Gastrocnemius medialis (tissue), 4 donors: Measurements from ENCODE around the gene ARHGEF7.

Experiments used
- POLR2A ChIP-seq, 2 donors: fragments of 450-650 bp; IDR thresholded peaks; one replicate each; pipeline ENCODE4 v1.6.1; 2017; ENCODE audit warnings: antibody characterized with exemption in 2 of 2, mild to moderate bottlenecking in 2 of 2, moderate library complexity in 2 of 2
- TF ChIP-seq, protein P1 (sequence below), 5 experiments: fragments of 450-650 bp in 3 of 5; fragments of 200-600 bp in 2 of 5; sonication (generic) in 2 of 5; IDR thresholded peaks in 4 of 5; conservative IDR thresholded peaks in 1 of 5; 1 replicate in 4 of 5; 2 replicates in 1 of 5; pipeline ENCODE4 v1.5.1; 2016 to 2019; ENCODE audit warnings: antibody characterized with exemption in 5 of 5, mild to moderate bottlenecking in 3 of 5, moderate library complexity in 3 of 5

DNA sequence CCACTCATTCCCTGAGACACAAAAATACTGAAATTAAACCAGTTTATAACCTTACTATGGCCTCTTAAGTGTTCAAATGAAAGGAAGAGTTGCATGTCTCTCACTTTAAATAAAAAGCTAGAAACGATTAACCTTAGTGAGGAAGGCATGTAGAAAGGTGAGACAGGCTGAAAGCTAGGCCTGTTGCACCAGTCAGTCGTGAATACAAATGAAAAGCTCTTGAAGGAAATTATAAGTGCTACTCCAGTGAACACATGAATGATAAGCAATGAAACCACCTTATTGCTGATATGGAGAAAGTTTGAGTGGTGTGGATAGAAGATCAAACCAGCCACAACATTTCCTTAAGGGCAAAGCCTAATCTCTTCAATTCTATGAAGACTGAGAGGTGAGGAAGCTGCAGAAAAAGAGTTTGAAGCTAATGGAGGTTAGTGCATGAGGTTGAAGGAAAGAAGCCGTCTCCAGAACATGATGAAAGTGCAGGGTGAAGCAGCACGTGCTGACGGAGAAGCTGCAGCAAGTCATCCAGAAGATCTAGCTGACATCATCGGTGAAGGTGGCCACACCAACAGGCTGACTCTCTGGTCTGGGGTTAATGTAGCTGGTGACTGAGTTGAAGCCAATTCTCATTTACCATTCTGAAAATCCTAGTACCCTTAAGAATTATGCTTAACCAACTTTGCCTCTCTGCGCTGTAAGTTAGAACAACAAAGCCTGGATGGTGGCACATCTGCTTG is 110.9 kb downstream of the ARHGEF7 start:
- TF ChIP-seq, protein P1, sequence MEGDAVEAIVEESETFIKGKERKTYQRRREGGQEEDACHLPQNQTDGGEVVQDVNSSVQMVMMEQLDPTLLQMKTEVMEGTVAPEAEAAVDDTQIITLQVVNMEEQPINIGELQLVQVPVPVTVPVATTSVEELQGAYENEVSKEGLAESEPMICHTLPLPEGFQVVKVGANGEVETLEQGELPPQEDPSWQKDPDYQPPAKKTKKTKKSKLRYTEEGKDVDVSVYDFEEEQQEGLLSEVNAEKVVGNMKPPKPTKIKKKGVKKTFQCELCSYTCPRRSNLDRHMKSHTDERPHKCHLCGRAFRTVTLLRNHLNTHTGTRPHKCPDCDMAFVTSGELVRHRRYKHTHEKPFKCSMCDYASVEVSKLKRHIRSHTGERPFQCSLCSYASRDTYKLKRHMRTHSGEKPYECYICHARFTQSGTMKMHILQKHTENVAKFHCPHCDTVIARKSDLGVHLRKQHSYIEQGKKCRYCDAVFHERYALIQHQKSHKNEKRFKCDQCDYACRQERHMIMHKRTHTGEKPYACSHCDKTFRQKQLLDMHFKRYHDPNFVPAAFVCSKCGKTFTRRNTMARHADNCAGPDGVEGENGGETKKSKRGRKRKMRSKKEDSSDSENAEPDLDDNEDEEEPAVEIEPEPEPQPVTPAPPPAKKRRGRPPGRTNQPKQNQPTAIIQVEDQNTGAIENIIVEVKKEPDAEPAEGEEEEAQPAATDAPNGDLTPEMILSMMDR (IDR thresholded peaks at IDR 0.05 in 4 of 5, conservative IDR thresholded peaks at IDR 0.05 in 1 of 5): no peak
- no peak for TF ChIP-seq POLR2A (IDR thresholded peaks at IDR 0.05)
